Esophagus squamous epithelium (tissue), 4 donors: Measurements from ENCODE around the gene AGMO.

ENCODE experiments used
- POLR2A ChIP-seq, 4 donors: fragments of 450-650 bp; IDR thresholded peaks; one replicate each; pipeline ENCODE4 v1.6.1; 2017; ENCODE audit warnings: antibody characterized with exemption in 4 of 4, mild to moderate bottlenecking in 4 of 4, moderate library complexity in 3 of 4
- TF ChIP-seq, protein P1 (sequence below), 6 experiments: fragments of 450-650 bp in 4 of 6; fragments of 200-600 bp in 2 of 6; sonication (generic) in 2 of 6; IDR thresholded peaks; one replicate each; pipeline ENCODE4 v1.5.1; 2016 to 2019; ENCODE audit warnings: antibody characterized with exemption in 6 of 6, mild to moderate bottlenecking in 4 of 6, moderate library complexity in 4 of 6

DNA sequence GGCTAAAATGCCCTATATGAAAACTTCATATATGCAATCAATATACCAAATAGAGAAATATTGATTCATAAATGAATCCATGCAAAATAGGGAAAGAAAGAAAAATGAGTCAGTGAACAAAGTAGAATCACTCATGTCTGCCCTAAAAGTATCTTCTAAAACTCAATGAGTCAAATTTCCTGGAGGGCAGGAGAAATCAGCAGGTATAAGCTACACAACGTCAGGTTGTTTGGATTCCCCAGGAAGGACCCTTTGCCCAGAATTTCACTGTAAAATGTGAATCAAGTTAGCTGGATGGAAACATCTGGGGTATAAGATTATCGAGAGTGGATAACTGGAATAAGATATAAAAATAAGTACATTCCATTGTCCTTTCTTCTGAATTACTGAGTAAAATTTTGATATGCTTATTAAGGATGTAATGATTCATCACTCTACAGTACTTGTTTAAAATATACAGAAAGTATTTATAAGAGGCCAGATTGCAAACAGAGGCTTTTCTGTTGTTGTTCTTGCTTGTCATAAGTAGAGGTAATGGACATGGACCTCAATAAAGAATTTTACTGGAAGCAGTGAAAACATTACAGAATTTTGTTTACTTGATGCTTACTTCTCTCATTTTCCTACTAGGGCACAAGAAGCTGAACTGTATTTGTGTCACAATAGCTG lies 99.0 kb downstream of the AGMO start:
- no peak for TF ChIP-seq POLR2A (IDR thresholded peaks at IDR 0.05)
- TF ChIP-seq, protein P1, sequence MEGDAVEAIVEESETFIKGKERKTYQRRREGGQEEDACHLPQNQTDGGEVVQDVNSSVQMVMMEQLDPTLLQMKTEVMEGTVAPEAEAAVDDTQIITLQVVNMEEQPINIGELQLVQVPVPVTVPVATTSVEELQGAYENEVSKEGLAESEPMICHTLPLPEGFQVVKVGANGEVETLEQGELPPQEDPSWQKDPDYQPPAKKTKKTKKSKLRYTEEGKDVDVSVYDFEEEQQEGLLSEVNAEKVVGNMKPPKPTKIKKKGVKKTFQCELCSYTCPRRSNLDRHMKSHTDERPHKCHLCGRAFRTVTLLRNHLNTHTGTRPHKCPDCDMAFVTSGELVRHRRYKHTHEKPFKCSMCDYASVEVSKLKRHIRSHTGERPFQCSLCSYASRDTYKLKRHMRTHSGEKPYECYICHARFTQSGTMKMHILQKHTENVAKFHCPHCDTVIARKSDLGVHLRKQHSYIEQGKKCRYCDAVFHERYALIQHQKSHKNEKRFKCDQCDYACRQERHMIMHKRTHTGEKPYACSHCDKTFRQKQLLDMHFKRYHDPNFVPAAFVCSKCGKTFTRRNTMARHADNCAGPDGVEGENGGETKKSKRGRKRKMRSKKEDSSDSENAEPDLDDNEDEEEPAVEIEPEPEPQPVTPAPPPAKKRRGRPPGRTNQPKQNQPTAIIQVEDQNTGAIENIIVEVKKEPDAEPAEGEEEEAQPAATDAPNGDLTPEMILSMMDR (IDR thresholded peaks at IDR 0.05) = no peak
